Heart left ventricle (tissue), 16 donors: Measurements from ENCODE around the gene SCAMP4. TPM values are rescaled to one million over a fixed set of nuclear protein-coding genes. Genes with fewer than 3 reads are reported as not detected.

Experiments
- ATAC-seq, 4 donors: fragments of 200-7000 bp; cut with Tn5 transposase; one replicate each; pipeline ENCODE4 v1.9.1; 2020 to 2022; ENCODE audit warnings: moderate library complexity in 4 of 4, mild to moderate bottlenecking in 3 of 4, moderate number of reproducible peaks in 1 of 4
- DNase-seq, 5 donors: peaks; one replicate each; pipeline ENCODE4 v3.0.0-alpha.2; 2020
- H3K27ac ChIP-seq, 12 donors: fragments of 200-600 bp; sonication (generic) in 4 of 12; one replicate each; pipeline versions ENCODE4 v1.5.0 to v1.8.0; 2016 to 2022; ENCODE audit warnings: mild to moderate bottlenecking in 2 of 12
- H3K27me3 ChIP-seq, 9 donors: fragments of 200-600 bp; sonication (generic) in 2 of 9; one replicate each; pipeline versions ENCODE4 v1.5.1 to v1.8.0; 2016 to 2022; ENCODE audit warnings: mild to moderate bottlenecking in 3 of 9
- H3K36me3 ChIP-seq, 9 donors: fragments of 200-600 bp; sonication (generic) in 2 of 9; one replicate each; pipeline versions ENCODE4 v1.5.0 to v1.8.0; 2018 to 2022; ENCODE audit warnings: mild to moderate bottlenecking in 2 of 9
- H3K4me1 ChIP-seq, 12 donors: fragments of 200-600 bp; sonication (generic) in 4 of 12; one replicate each; pipeline versions ENCODE4 v1.5.0 to v1.8.0; 2016 to 2022; ENCODE audit warnings: mild to moderate bottlenecking in 3 of 12
- H3K4me3 ChIP-seq, 12 donors: fragments of 200-600 bp; sonication (generic) in 4 of 12; one replicate each; pipeline versions ENCODE4 v1.5.0 to v1.8.0; 2017 to 2022; ENCODE audit warnings: mild to moderate bottlenecking in 9 of 12, moderate library complexity in 4 of 12
- H3K9me3 ChIP-seq, 12 donors: fragments of 200-600 bp; sonication (generic) in 4 of 12; one replicate each; pipeline versions ENCODE4 v1.5.0 to v1.8.0; 2016 to 2022; ENCODE audit warnings: mild to moderate bottlenecking in 1 of 12
- CTCF ChIP-seq, 12 donors: fragments of 200-600 bp; sonication (generic) in 4 of 12; IDR thresholded peaks; one replicate each; pipeline versions ENCODE4 v1.5.0 to v1.8.0; 2018 to 2022; ENCODE audit warnings: antibody characterized with exemption in 12 of 12, mild to moderate bottlenecking in 5 of 12
- POLR2A ChIP-seq, 2 donors: fragments of 450-650 bp; IDR thresholded peaks; one replicate each; pipeline ENCODE4 v1.6.1; 2017; ENCODE audit warnings: antibody characterized with exemption in 2 of 2, mild to moderate bottlenecking in 2 of 2, moderate library complexity in 2 of 2
- WGBS, 4 donors: extraction: QIAGEN DNeasy Blood & Tissue Kit in 2 of 4; methylation state at CpG; one replicate each; pipeline versions ENCODE4 v1.1.5 to v1.1.7; 2013 to 2018; 5-methylcytosine and 5-hydroxymethylcytosine counted together
- intact Hi-C, 10 donors: fragments of 100-400 bp; cut with DNase I; formaldehyde crosslinking; loops; one replicate each; pipeline versions ENCODE4 v1.11.1 to v1.14.2; 2022
- polyA plus RNA-seq, 2 donors: library from polyadenylated mRNA; stranded (reverse); fragments of 200-250 nt; gene quantifications; one replicate each; pipeline ENCODE4 v1.2.3, GENCODE V29; 2013
- total RNA-seq, 9 donors: library from RNA; depleted of rRNA in 2 of 9; stranded (reverse); fragments of >200 nt in 2 of 9; fragmentation: NEBNext Ultra II Directional in 3 of 9; extraction: Animal tissue kit (Norgen Biotek cat#: 25700) in 3 of 9; gene quantifications; one replicate each; pipeline versions ENCODE4 v1.1.0 to v1.2.4, GENCODE V29; 2016 to 2023
- donor health status: ischemic (EF 13 %, LVEDD 7.1; RV severe dilation, severe dysfunction).
- donor health status: healthy with polysubstance abuse.
- donor health status: DM: no; HTN: yes; CAD: no.
- donor health status: DM: no; HTN: no; CAD: no.
- donor health status: ischemic (EF 25% LVEDD 6.9; RV normal size, moderate dysfunction).
- donor health status: ischemic (EF 25% LVEDD 5.7; RV mildly dilated, moderate dysfunction).
- donor health status: healthy.
- donor health status: DM: yes; HTN: yes; CAD: no.
- donor health status: ischemic (EF 35%, LVEDD 5.7; RV mildly dilated, moderate dysfunction).
- donor health status: nonischemic (EF 11% LVEDD 7.7; RV severe dilation, severe dysfunction).
- donor health status: DM: yes; HTN: yes; CAD: no.
- donor health status: PGD.
- donor health status: ischemic (EF 29% LVEDD 5.4; RV normal size, mild dysfunction).
- donor health status: nonischemic (EF 23%, LVEDD 6.1; RV moderate dilation, normal function).

The SCAMP4 gene
- total and polyA plus RNA-seq, 11 donors = 13.5 to 38.8 (median 19.1) TPM

GRCh38 chr19:1933942-1934341 lies 28.7 kb downstream of the SCAMP4 start:
- peaks cover 0 to 22% (median 12%) of the 10 kb centered on the region in 12 donors for H3K4me1 ChIP-seq
- no peaks in the 10 kb centered on the region for H3K36me3 ChIP-seq
- no peak for TF ChIP-seq POLR2A (IDR thresholded peaks at IDR 0.05)
- no peak for TF ChIP-seq CTCF (IDR thresholded peaks at IDR 0.05)
- DNase-seq (no peak), ATAC-seq (no peak)
- H3K9me3 ChIP-seq = peaks cover 0 to 12% (median 0%) of the 10 kb centered on the region in 12 donors
- H3K4me3 ChIP-seq = no peak overlapping the region
- H3K27ac ChIP-seq = no peak overlapping the region
- no peaks in the 10 kb centered on the region for H3K27me3 ChIP-seq
- WGBS, 4 donors = 91 to 95% (median 94%) methylated on average over 8 of the region's 8 CpGs
- intact Hi-C loops = loop anchor here in 3 of 10 donors (5.0 to 10.0 kb wide), 4 partner anchors 83 to 141 kb away; partner anchors contain the start of gene BTBD2 (in 1 of the 3)

DNA sequence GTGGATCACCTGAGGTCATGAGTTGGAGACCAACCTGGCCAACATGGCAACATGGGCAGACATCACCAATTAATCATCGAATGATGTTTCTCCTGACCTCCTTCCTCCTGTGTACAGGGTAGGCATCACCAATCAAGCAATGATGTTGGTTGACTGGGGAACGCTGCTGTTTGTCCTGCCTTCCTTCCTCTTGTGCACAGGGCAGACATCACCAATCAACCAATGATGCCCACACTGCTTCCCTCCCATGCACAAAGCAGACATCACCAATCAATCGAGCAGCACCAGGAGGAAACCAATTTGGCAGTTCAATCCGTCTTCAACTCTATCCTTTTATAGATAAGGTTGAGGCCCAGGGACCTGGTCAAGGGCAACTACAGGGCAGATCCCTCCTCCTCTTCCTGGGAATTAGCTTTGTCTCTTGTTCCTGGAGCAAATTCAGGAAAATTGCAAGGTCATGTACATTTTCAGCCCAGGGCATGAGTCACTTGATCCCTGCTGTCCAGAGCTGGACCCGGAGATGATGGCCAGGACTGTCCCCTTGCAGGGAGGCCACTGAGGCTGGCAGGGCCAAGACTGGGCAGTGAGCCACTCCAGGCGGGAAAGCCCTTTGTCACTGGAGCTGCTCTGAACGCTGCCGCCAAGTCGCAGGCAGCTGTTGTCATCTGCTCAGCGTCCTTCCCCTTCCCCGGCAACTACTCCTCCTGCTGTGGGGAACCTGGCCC lies 30.4 kb downstream of the SCAMP4 start:
- TF ChIP-seq CTCF (IDR thresholded peaks at IDR 0.05) = no peak
- TF ChIP-seq POLR2A (IDR thresholded peaks at IDR 0.05) = no peak
- Histone ChIP-seq H3K9me3 (peaks cover 0 to 12% (median 0%) of the 10 kb centered on the region in 12 donors), H3K4me1 (peaks cover 3 to 22% (median 11%) of the 10 kb centered on the region in 12 donors), H3K27ac (peak overlapping the region in 3 of 12 donors; percentile 4 to 60 (median 25)), H3K4me3 (no peak overlapping the region), H3K27me3 (no peaks in the 10 kb centered on the region), H3K36me3 (no peaks in the 10 kb centered on the region)
- 37 to 51% (median 40%) methylated on average over 10 to 11 of the region's 11 CpGs for WGBS, 4 donors
- ATAC-seq = peak in 1 of 4 donors; percentile 8
- DNase-seq = peak in 2 of 5 donors; percentile 61 to 69
- intact Hi-C loops = loop anchor here in 1 of 10 donors (10.0 kb wide), 1 partner anchor 139 kb away; no protein-coding TSS in a partner anchor

DNA sequence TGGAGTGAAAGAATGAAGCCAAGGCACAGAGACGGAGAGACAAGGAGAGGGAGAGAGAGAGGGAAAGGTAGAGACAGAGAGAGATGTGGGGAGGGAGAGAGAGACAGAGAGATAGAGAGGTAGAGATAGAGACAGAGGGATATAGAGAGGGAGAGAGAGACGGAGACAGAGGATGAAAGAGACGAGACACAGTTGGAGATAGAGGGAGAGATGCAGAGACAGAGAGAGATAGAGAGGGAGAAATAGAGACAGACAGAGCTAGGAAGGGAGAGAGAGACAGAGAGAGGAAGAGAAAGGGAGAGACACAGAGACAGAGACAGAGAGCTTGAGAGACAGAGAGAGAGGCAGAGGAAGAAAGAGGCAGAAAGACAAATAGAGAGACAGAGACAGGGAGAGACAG lies 31.2 kb downstream of the SCAMP4 start:
- Histone ChIP-seq H3K4me3 (no peak overlapping the region), H3K36me3 (no peaks in the 10 kb centered on the region), H3K27me3 (no peaks in the 10 kb centered on the region), H3K4me1 (peaks cover 3 to 22% (median 11%) of the 10 kb centered on the region in 12 donors), H3K9me3 (peaks cover 0 to 12% (median 0%) of the 10 kb centered on the region in 12 donors), H3K27ac (peak overlapping the region in 1 of 12 donors; percentile 60)
- no peak for TF ChIP-seq POLR2A (IDR thresholded peaks at IDR 0.05)
- TF ChIP-seq CTCF (IDR thresholded peaks at IDR 0.05) = no peak
- DNase-seq = no peak
- WGBS, 4 donors = 80 to 85% (median 82%) methylated on average over 3 of the region's 3 CpGs
- ATAC-seq = no peak
- intact Hi-C loops = loop anchor here in 1 of 10 donors (10.0 kb wide), 1 partner anchor 138 kb away; no protein-coding TSS in a partner anchor

DNA sequence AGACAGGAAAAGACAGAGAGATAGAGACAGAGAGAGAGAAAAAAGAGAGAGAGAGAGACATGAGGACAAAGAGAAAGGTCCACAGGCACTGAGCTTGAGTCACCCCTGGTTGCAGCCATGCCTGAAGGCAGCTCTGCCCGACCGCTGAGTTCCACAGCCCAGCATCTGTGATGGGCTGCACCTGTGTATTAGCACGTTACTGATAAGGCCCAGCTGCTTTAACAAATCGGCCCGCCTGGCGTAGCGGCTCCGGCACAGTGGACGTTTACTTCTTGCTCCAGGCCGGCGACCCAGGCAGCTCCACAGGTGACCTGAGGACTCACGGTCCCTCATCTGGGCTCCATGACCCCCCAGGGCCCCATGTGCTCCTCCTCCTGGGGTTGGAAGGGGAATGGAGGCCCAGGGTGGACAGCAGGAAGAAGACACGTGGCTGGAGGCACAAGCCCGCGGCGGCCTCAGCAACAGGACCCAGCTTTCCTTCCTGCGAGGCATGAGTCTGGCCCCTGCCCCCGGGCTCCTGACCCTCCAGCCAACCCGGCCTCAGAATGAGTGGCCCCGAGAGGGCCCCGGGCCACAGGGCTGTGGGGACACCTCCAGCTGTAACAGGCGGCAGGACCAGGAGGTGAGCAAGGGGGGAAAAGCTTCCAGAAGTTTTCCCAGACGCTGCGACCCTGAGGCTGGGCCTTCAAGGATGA lies 31.9 kb downstream of the SCAMP4 start:
- TF ChIP-seq POLR2A (IDR thresholded peaks at IDR 0.05) = no peak
- TF ChIP-seq CTCF (IDR thresholded peaks at IDR 0.05) = no peak
- Histone ChIP-seq H3K9me3 (peaks cover 0 to 11% (median 0%) of the 10 kb centered on the region in 12 donors), H3K4me3 (no peak overlapping the region), H3K36me3 (no peaks in the 10 kb centered on the region), H3K27ac (no peak overlapping the region), H3K4me1 (peaks cover 3 to 26% (median 11%) of the 10 kb centered on the region in 12 donors), H3K27me3 (no peaks in the 10 kb centered on the region)
- intact Hi-C loops = loop anchor here in 1 of 10 donors (10.0 kb wide), 1 partner anchor 138 kb away; no protein-coding TSS in a partner anchor
- 88 to 93% (median 90%) methylated on average over 23 to 24 of the region's 24 CpGs for WGBS, 4 donors
- no peak for ATAC-seq
- no peak for DNase-seq
